HG03135 (cell line): ENCODE results near the gene RASAL2.

Experiments
- ATAC-seq: cut with Tn5 transposase; IDR thresholded peaks from one replicate; pipeline ENCODE4 v1.9.1; 2021; ENCODE audit warnings: mild to moderate bottlenecking, moderate library complexity; ENCODE audit not compliant: unreplicated experiment

Gene RASAL2

GRCh38 chr1:178483251-178483957, 389.5 kb downstream of the RASAL2 start:
- no peak for ATAC-seq

GRCh38 chr1:178484698-178485225, 390.9 kb downstream of the RASAL2 start:
- no peak for ATAC-seq

GRCh38 chr1:178485541-178485981, 391.7 kb downstream of the RASAL2 start:
- no peak for ATAC-seq

- ATAC-seq: no peak
Observed at GRCh38 chr1:178486100-178487069, 392.5 kb downstream of the RASAL2 start.

- ATAC-seq: no peak
Observed at GRCh38 chr1:178487070-178487615, 393.2 kb downstream of the RASAL2 start.

GRCh38 chr1:178488393-178488792, 394.5 kb downstream of the RASAL2 start:
- no peak for ATAC-seq

- no peak for ATAC-seq
Observed at GRCh38 chr1:178489399-178489798, 395.5 kb downstream of the RASAL2 start.

GRCh38 chr1:178490136-178490535, 396.2 kb downstream of the RASAL2 start:
- no peak for ATAC-seq

GRCh38 chr1:178490967-178491366, 397.1 kb downstream of the RASAL2 start:
- no peak for ATAC-seq

- ATAC-seq: no peak
Observed at GRCh38 chr1:178491721-178492120, 397.8 kb downstream of the RASAL2 start.

GRCh38 chr1:178492341-178492740, 398.4 kb downstream of the RASAL2 start:
- no peak for ATAC-seq

GRCh38 chr1:178493301-178493741, 399.4 kb downstream of the RASAL2 start:
- no peak for ATAC-seq

- no peak for ATAC-seq
Observed at GRCh38 chr1:178494569-178494971, 400.7 kb downstream of the RASAL2 start.

GRCh38 chr1:178495158-178495557, 401.3 kb downstream of the RASAL2 start:
- ATAC-seq: no peak

- no peak for ATAC-seq
Observed at GRCh38 chr1:178495741-178496409, 402.0 kb downstream of the RASAL2 start.

- no peak for ATAC-seq
Observed at GRCh38 chr1:178496410-178497135, 402.7 kb downstream of the RASAL2 start, which contains the start of gene CLEC20A. Gene CLEC20A, minus strand, starts transcription at chr1:178496964. Its CDS starts 25 bp downstream, at chr1:178496939.

GRCh38 chr1:178497903-178498478, 404.1 kb downstream of the RASAL2 start:
- ATAC-seq: no peak

GRCh38 chr1:178498896-178499675, 405.2 kb downstream of the RASAL2 start:
- ATAC-seq: no peak
